GM12878 (cell line): ENCODE measurements around the gene LIG3. TPM values are rescaled to one million over a fixed set of nuclear protein-coding genes. Genes with fewer than 3 reads are reported as not detected.

Source experiments
- ATAC-seq: fragments of 200-7000 bp; cut with Tn5 transposase; 3 replicates; pipeline ENCODE4 v1.9.1; 2020; ENCODE audit warnings: mild to moderate bottlenecking, moderate library complexity
- BruUV-seq: library from RNA; stranded (reverse); fragments of 400-500 nt; replicated peaks from 2 replicates; lab custom pipeline; 2021; lab: Mats Ljungman, UMichigan
- CTCF ChIA-PET: fragments of 300-600 bp; sonication (Branson Sonifier 250); formaldehyde crosslinking; extraction: SDS; loops from one replicate; lab custom pipeline; 2021; ENCODE audit warnings: inconsistent platforms; lab: Yijun Ruan, JAX
- POLR2A ChIA-PET: fragments of 350-600 bp; formaldehyde crosslinking; extraction: SDS; loops from one replicate; lab custom pipeline; 2021; ENCODE audit warnings: inconsistent platforms; lab: Charles Lee
- RAD21 ChIA-PET: fragments of 300-600 bp; sonication (Branson Sonifier 250); formaldehyde crosslinking; loops from one replicate; lab custom pipeline; 2023; ENCODE audit warnings: antibody characterized with exemption; ENCODE audit not compliant: unreplicated experiment; lab: Charles Lee
- SMC1A ChIA-PET: fragments of 300-600 bp; sonication (Branson Sonifier 250); formaldehyde crosslinking; loops from one replicate; lab custom pipeline; 2023; ENCODE audit not compliant: unreplicated experiment, uncharacterized antibody; lab: Charles Lee
- DNase-seq: peaks from one replicate; pipeline ENCODE4 v3.0.0-alpha.2; 2011; ENCODE audit warnings: low read depth, low spot score
- FAIRE-seq: peaks from 3 replicates; lab custom pipeline; 2011; peaks lifted over from hg19 to GRCh38; lab: Jason Lieb, UNC
- H2AFZ ChIP-seq: 2 replicates; pipeline ENCODE4 v1.6.0; 2011; ENCODE audit warnings: low read depth, low read length, control low read depth; ENCODE audit not compliant: control insufficient read depth
- H3K27ac ChIP-seq: 2 replicates; pipeline ENCODE4 v1.5.1; 2011; ENCODE audit warnings: control low read depth; ENCODE audit not compliant: control insufficient read depth, insufficient read depth
- H3K27me3 ChIP-seq, 2 experiments: replicated peaks in 1 of 2; 2 replicates each; pipeline versions ENCODE4 v1.6.0 to v1.6.1; 2011; ENCODE audit warnings: low read length in 1 of 2; ENCODE audit not compliant: control insufficient read depth in 2 of 2, insufficient read depth in 2 of 2
- H3K36me3 ChIP-seq, 2 experiments: 2 replicates each; pipeline ENCODE4 v1.5.1; 2011; ENCODE audit warnings: low read length in 1 of 2; ENCODE audit not compliant: control insufficient read depth in 2 of 2, insufficient read depth in 2 of 2
- H3K4me1 ChIP-seq: 2 replicates; pipeline ENCODE4 v1.6.1; 2011; ENCODE audit warnings: mild to moderate bottlenecking, low read length, moderate library complexity, mixed read lengths; ENCODE audit not compliant: control insufficient read depth, insufficient read depth
- H3K4me2 ChIP-seq: 2 replicates; pipeline ENCODE4 v1.6.0; 2011; ENCODE audit warnings: control low read depth; ENCODE audit not compliant: control insufficient read depth, insufficient read depth
- H3K4me3 ChIP-seq: fragments of 200-600 bp; sonication (generic); 2 replicates; pipeline ENCODE4 v1.5.1; 2016
- H3K79me2 ChIP-seq: 2 replicates; pipeline ENCODE4 v1.6.0; 2011; ENCODE audit warnings: low read length; ENCODE audit not compliant: control insufficient read depth, insufficient read depth
- H3K9ac ChIP-seq: 2 replicates; pipeline ENCODE4 v1.8.0; 2011; ENCODE audit warnings: low read length, control low read depth, mixed read lengths; ENCODE audit not compliant: control insufficient read depth, insufficient read depth
- H3K9me3 ChIP-seq: replicated peaks from 3 replicates; pipeline ENCODE4 v1.5.1; 2011; ENCODE audit warnings: mild to moderate bottlenecking, low read length; ENCODE audit not compliant: control insufficient read depth, insufficient read depth
- H4K20me1 ChIP-seq: 2 replicates; pipeline ENCODE4 v1.6.0; 2011; ENCODE audit not compliant: control insufficient read depth, insufficient read depth
- CBX3 ChIP-seq: fragments of 200-600 bp; sonication (generic); IDR thresholded peaks from 2 replicates; pipeline ENCODE4 v1.6.1; 2016; ENCODE audit warnings: low read depth, borderline replicate concordance
- ZBTB4 ChIP-seq: fragments of 450-650 bp; formaldehyde crosslinking; IDR thresholded peaks from 2 replicates; pipeline ENCODE4 v1.4.0; 2022; ENCODE audit warnings: mild to moderate bottlenecking, moderate library complexity
- WGBS: methylation state at CpG from one replicate; pipeline ENCODE4 v1.1.6; 2016; ENCODE audit warnings: low lambda C conversion rate; ENCODE audit not compliant: insufficient replicate concordance, insufficient coverage; ENCODE audit errors: missing lambda C conversion rate; 5-methylcytosine and 5-hydroxymethylcytosine counted together
- in situ Hi-C: fragments of 300-500 bp; cut with MboI; formaldehyde crosslinking; loops from 9 replicates; pipeline ENCODE4 v1.14.3; 2018; ENCODE audit warnings: mixed read lengths
- intact Hi-C: fragments of 100-400 bp; cut with micrococcal nuclease; formaldehyde crosslinking; loops from one replicate; pipeline ENCODE4 v1.14.2; 2022; ENCODE audit not compliant: unreplicated experiment
- polyA plus RNA-seq, 11 experiments: library from polyadenylated mRNA; depleted of rRNA in 4 of 11; unstranded in 6 of 11; stranded (reverse) in 5 of 11; fragments of >200 nt; fragmentation: Nextera tagmentation in 4 of 11; fragmentation: Illumina TruSeq in 1 of 11; extraction: Ambion mirVana in 4 of 11; extraction: Trizol in 1 of 11; gene quantifications; 1 replicate in 1 of 11; 2 replicates in 10 of 11; pipeline versions ENCODE4 v1.2.1 to v1.2.3, GENCODE V29; 2011 to 2016; ENCODE audit warnings: inconsistent platforms in 2 of 11, missing spikeins in 2 of 11, low read depth in 1 of 11
- total RNA-seq, 4 experiments: library from RNA; depleted of rRNA in 3 of 4; stranded (reverse); fragments of >200 nt in 3 of 4; fragmentation: Illumina TruSeq in 1 of 4; extraction: Trizol in 1 of 4; gene quantifications; 2 replicates each; pipeline versions ENCODE4 v1.2.1 to v1.2.3, GENCODE V29; 2013 to 2021

Gene LIG3
- total and polyA plus RNA-seq, 10 of the 15 experiments (the other 5 are each of a cell fraction or from before 2014, with no cell fraction given) = 6.5 to 45.4 (median 31.0) TPM

GRCh38 chr17:34996422-34997285, 16.3 kb downstream of the LIG3 start:
- SMC1A ChIA-PET = interaction anchor here (1.1 to 7.2 kb wide), 6 partner anchors 11 to 121 kb away, joined by 3 to 101 read pairs (median 5); partner anchors contain the start of genes RAD51D and RFFL
- no TSS peak for BruUV-seq
- no peak overlapping the region for H3K4me3 ChIP-seq
- RAD21 ChIA-PET = interaction anchor here (0.7 to 5.5 kb wide), 4 partner anchors 19 to 122 kb away, joined by 3 to 32 read pairs (median 3); partner anchors contain the start of gene RAD51D
- peaks cover 17 to 32% of the 10 kb centered on the region in 2 experiments; a peak in 3 of 4 replicates for H3K36me3 ChIP-seq
- TF ChIP-seq CBX3 = no peak
- no peak for TF ChIP-seq ZBTB4
- intact Hi-C loops = no loop called here
- no peak for ATAC-seq
- no peaks in the 10 kb centered on the region for H4K20me1 ChIP-seq
- H3K9ac ChIP-seq = no peak overlapping the region
- no peaks in the 10 kb centered on the region for H3K27me3 ChIP-seq
- no peak for DNase-seq
- H3K9me3 ChIP-seq = no peaks in the 10 kb centered on the region
- in situ Hi-C loops = loop anchor here (5.0 kb wide), 2 partner anchors 96 to 121 kb away; partner anchors contain the start of gene RAD51D
- POLR2A ChIA-PET = no interaction called here
- CTCF ChIA-PET = interaction anchor here (1.0 to 9.8 kb wide), 7 partner anchors 11 to 126 kb away, joined by 3 to 149 read pairs (median 3); partner anchors contain the start of genes FNDC8 and RAD51D
- 98% methylated on average over 3 of the region's 3 CpGs for WGBS
- H3K4me1 ChIP-seq = peaks cover under 1% of the 10 kb centered on the region; the same call in 1 of the 2 replicates
- H3K27ac ChIP-seq = no peak overlapping the region
- no peak for FAIRE-seq
- no peak overlapping the region for H3K4me2 ChIP-seq
- no peaks in the 10 kb centered on the region for H3K79me2 ChIP-seq
- no peak overlapping the region for H2AFZ ChIP-seq
